ENCODE measurements around the gene NEK4.

Gene NEK4

DNA sequence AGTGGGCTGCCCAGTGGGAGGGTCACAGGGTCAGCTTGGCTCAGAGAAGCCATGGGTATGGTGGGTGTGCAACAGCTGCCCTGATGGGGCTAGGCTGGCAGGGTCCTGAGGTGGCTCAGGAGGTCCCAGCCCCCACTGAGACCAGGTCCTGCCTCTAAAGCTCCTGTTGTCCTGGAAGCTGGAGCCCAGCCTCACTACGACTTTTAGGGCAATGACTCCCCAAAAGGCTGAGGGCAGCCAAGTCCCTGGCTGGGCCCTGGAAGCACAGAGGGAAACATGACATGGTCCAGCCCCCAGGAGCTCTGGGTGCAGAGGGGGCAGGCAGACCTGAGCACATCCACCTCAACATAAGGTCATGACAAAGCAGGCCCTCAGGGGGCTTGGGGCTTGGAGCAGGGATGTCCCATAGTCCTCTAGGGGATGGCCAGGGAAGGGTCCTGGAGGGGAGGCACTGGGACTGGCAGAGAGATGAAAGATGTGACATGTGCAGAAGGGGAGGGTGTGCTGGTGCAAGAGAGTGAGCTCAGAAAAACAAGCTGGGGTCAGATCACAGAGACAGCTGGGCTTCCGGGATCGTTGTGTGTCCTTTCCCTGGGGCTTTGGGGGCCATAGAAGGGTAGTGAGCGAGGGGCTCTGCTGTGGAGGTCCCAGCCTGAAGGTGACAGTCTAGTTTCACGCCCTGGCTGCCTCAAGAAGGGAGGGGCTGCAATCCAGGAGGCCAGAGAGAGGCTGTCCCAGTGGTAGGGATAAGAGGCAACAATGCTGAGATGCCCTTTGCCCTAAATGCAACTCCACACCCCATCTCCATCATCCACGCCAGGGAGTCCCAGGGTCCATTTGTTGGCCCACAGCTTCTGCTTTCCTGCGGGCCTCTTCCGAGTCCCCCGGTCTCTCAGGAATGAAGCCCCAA is 23.2 kb upstream of the NEK4 start:
- in situ Hi-C loops (cut with MboI; ENCODE audit: low sequenced_read_pairs): no loop called here

- in situ Hi-C loops (cut with MboI; ENCODE audit: low sequenced_read_pairs): no loop called here
Observed at GRCh38 chr3:52792961-52793695, 22.4 kb upstream of the NEK4 start.

DNA sequence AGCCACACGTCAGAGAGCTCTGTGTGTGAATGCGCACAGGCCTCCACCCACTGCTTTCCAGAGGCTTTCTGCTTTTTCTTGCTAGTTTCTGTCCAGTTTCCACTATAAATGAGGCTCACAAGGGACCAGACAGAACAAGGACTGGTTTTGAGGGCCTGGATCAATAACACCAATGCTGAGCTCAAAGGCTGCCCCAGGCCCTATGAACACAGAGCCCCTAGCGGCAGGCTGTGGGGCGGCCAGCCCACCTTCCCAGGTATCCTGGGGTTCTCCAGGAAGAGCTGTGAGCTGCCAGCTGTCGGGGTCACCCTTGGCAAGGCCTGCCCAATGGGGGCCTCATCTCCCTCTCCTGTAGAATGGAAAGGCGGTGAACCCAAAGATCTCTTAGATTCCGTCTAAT is 21.7 kb upstream of the NEK4 start:
- in situ Hi-C loops (cut with MboI; ENCODE audit: low sequenced_read_pairs): no loop called here

GRCh38 chr3:52791928-52792327 is 21.2 kb upstream of the NEK4 start:
- in situ Hi-C loops (cut with MboI; ENCODE audit: low sequenced_read_pairs): no loop called here

- in situ Hi-C loops (cut with MboI; ENCODE audit: low sequenced_read_pairs): no loop called here
Observed at GRCh38 chr3:52791366-52791765, 20.6 kb upstream of the NEK4 start.

GRCh38 chr3:52790741-52791140 is 20.0 kb upstream of the NEK4 start:
- in situ Hi-C loops (cut with MboI; ENCODE audit: low sequenced_read_pairs): no loop called here

DNA sequence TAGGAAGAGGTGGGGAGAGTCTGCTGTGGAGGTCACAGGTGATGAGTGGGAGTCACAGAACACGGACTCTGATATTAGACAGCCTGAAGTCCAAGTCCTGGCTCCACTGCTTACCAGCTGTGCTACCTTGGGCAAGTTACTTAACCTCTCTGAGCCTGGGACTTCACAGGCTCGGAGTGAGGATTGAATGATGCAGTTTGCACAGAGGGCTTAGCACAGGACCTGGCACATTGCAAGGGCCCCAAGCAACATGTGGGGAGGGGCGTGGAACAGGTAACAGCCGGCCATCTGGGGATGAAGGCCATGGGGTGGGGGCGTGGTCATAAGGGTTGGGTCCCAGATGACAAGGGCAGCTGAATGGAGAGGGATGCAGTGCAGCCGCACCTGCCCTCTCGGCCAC is 19.6 kb upstream of the NEK4 start:
- in situ Hi-C loops (cut with MboI; ENCODE audit: low sequenced_read_pairs): no loop called here

DNA sequence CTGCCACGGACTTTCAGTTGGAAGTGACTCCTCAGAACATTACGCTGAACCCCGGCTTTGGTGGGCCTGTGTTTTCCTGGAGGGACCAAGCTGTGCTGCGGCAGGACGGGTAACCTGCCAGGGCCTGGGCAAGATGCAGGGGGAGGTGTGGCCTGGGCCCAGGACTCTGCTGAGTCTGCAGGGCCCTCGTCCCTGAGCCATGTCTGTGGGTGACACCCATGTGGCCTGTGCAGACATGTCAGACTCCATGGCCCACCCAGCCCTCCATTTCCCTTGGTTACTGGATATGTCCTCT is 19.0 kb upstream of the NEK4 start:
- in situ Hi-C loops (cut with MboI; ENCODE audit: low sequenced_read_pairs): no loop called here

GRCh38 chr3:52788890-52789745 is 18.4 kb upstream of the NEK4 start:
- in situ Hi-C loops (cut with MboI; ENCODE audit: low sequenced_read_pairs): no loop called here

DNA sequence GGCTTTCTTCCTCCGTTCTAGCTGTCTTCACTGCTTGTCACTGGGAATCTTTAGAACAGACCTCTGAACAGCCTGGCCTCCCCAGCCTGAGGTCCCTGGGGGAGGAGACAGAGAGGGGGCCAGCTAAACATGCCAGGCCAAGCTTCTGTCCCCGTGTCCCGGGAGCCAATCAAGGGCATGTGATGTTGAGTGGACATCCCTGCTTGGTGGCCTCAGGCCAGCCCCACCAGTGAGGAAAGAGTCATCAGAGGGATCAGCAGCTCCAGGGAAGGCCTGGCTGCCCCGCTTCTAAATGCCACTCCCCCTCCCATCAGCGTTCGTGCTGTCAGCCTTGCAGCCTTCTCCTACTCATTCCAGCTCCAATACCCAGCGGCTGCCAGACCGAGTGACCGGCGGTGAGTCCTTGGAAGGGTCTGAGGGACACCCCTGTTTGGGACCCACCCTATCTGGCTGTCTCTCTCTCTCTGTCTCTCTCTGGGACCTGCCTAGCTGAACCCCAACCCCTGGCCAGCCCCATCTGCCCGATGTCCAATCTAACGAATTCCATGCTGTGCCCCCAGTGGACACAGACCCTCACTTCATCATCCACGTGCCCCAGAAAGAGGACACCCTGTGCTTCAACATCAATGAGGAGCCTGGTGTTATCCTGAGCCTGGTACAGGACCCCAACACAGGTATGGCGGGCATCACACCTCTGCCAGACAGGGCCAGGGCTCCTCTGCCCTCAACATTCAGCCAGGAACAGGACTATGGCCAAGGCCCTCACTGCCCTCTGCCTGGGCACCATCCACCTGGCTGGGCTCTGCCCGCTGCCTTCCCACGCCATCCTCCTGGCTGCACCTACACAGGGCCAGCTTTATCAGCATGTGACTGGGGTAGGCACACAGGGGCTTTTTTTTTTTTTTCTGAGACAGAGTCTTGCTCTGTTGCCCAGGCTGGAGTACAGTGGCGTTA is 17.2 kb upstream of the NEK4 start:
- in situ Hi-C loops (cut with MboI; ENCODE audit: low sequenced_read_pairs): no loop called here

GRCh38 chr3:52787246-52787645 is 16.5 kb upstream of the NEK4 start:
- in situ Hi-C loops (cut with MboI; ENCODE audit: low sequenced_read_pairs): no loop called here

- in situ Hi-C loops (cut with MboI; ENCODE audit: low sequenced_read_pairs): no loop called here
Observed at GRCh38 chr3:52786330-52787215, 15.8 kb upstream of the NEK4 start.

- in situ Hi-C loops (cut with MboI; ENCODE audit: low sequenced_read_pairs): no loop called here
Observed at GRCh38 chr3:52784931-52785590, 14.3 kb upstream of the NEK4 start.

DNA sequence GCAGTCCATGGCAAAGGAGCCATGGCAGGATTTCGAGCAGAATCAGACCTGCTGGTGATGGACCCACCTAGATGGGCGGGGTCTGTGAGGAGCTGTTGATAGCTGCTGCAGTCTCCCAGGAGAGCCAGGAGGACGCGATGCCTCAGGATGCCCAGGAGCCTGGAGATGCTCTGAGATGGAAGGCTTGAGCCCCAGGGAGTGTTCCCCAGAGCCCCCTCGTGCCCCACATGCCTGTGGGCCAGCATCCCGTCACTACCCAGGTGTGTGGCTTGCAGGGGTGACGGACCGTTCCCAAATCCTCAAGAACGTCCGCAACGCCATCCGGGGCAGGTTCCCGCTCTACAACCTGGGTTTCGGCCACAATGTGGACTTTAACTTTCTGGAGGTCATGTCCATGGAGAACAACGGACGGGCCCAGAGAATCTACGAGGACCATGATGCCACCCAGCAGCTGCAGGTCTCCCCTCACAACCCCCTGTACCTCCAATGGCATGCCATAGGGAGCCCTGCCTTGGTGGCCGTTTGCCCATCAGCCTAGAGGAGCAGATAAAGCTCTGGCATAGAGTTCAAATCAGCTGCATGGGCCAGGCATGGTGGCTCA is 13.4 kb upstream of the NEK4 start:
- in situ Hi-C loops (cut with MboI; ENCODE audit: low sequenced_read_pairs): no loop called here

GRCh38 chr3:52783211-52783555 is 12.4 kb upstream of the NEK4 start:
- in situ Hi-C loops (cut with MboI; ENCODE audit: low sequenced_read_pairs): no loop called here

- in situ Hi-C loops (cut with MboI; ENCODE audit: low sequenced_read_pairs): no loop called here
Observed at GRCh38 chr3:52782412-52783210, 11.9 kb upstream of the NEK4 start.

DNA sequence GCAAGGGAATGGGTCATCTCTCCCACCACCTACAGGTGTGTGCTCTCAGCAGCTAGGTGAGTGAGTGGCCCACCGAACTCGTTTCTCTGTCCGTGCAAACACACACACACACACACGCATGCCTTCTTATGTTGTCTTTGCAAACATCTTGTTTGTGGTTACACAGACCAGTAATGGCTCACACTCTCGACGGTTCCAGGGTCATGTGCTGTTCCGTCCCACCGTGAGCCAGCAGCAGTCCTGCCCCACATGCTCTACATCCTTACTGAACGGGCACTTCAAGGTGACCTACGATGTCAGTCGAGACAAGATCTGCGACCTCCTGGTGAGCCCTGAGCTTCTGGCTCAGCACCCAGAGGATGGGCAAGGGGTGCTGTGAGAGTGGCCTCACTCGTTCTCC is 11.0 kb upstream of the NEK4 start:
- in situ Hi-C loops (cut with MboI; ENCODE audit: low sequenced_read_pairs): no loop called here
